HG03342 (cell line): ENCODE results near the gene ACOX1.

Experiments used
- ATAC-seq: cut with Tn5 transposase; IDR thresholded peaks from one replicate; pipeline ENCODE4 v1.9.1; 2021; ENCODE audit warnings: mild to moderate bottlenecking, moderate library complexity; ENCODE audit not compliant: unreplicated experiment

ACOX1 gene

DNA sequence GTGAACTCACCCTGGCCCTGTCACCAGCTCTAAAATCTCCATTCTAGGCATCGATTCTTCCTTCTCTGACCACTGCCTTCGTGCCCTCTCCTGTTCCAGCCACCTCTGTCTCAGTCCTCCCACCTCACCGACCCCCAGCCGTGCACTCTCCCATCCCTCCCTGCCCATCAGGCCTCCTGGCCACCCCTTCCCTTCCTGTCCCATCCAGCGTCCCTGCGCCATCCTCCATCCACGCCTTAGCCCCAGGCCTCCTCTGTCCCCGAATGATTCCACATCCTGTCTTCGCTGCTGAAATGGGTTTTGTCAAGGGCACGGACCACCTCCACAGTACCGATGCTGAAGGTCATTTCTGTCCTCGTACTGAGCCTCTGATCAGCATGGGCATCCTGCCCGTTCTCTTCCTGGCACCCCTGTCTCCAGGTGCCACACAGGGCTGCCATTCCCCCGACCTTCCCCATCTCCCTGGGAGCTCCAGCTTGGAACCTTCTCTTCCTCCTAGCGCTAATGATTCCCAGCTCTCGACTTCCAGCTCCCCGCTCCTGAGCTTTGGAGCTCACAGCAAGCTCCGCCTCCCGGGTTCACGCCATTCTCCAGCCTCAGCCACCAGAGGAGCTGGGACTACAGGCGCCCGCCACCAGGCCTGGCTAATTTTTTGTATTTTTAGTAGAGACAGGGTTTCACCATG, 84.8 kb downstream of the ACOX1 start:
- no peak for ATAC-seq

DNA sequence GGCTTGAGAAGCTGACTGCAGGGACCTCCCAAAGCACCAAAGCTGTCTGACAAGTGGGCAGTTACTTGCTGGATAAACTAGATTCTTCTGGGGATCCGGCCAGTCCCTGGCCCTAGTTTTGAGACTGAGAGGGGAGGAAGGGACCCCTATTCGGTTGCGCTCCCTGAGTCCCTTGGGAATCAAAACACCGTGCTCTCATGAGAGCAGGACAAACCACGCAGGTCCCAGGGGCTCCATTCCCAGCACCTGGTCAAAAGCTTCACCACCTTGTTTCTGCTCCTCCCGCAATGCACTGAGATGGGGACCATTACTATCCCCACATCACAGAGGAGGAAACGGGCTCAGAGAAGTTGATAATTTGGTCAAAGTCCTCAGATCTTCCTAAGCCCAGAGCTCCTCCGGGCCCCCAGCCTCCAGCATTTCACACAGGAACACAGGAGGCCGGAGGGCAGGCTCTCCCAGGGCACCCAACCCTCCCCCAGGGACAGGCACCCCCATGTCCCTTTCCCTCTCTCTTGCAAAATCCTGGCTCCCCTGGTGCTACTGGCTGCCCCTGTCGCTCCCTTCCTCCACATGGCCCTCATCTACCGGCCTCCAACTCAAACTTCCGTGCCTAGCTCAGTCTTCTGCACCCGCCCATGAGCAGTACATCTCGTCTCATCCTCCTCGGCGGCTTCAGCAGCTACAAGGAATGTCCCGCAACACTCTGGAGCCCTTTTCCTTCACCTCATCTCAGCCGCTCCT, 85.5 kb downstream of the ACOX1 start:
- no peak for ATAC-seq

DNA sequence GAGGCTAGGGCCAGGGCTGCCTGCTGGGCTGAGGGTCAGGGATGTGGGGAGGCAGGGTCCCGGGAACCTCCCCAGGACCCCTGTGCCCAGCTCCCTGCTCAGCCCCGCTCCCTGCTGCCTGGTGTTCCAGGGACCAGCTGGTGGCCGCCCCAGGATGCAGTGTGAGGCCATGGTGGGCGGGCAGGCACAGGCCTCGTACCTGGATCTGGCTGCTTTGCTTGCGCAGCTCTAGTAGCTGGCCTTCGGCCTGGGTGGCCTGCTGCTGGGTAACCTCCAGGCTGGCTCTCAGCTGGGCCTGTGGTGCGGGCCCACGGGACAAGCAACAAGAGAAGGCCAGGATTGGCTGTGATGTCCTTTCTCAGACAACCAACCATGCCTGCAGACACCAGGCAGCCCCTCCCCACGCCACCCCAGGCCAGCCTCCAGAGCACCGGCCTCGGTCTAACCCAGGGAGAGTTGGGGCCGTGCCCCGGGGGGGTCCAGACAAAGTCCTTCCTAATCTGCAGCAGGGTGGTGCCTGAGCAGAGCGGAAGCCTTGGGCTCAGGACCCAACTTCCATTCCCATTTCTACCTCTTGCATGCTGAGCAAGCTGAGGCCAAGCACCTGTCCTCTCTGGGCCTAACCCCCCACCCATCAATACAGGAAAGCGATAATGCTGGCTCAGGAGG, 86.3 kb downstream of the ACOX1 start:
- ATAC-seq: no peak

DNA sequence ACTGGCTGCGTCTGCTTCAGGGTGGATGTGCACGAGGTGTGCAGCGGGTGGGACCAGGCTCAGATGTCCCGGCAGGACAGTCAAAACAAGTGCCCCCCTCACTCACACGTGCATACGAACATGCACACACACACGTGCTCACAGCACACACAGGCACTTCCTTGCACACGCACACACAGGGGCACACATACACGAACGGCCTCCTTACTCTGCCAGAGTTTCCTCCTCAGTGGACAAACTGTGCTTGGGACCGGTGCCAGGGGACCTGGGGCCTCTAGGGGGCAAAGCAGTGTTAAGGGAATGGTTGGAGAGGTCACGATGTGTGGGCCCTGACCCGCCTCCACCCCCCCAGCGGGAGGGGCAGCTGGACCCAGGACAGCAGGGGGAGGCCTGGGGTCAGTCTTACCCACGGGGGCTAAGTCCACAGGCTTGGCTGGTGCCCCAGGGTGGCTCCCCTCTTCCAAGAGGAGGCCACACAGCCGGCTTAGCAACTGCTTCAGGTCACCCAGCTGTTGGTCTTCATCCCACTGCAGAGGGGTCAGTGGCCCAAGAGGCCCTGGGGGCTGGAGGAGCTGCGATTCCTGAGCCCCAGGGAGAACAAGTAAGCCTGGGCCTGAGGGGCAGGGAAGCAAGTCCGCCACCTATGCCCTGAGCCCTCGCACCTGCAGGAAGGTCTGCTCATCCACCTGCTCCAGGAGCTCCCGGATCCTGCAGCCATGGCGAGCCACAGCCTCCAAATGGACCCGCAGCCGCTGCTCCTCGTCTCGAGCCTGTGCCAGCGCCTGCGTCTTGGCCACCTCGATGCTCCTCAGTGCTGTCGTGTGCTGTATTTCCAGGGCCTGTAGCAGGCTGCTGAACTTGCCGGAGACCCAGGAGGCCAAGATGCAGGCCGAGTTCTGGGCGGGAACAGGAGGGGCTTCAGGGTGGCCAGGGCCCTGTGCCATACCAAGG, 87.1 kb downstream of the ACOX1 start:
- no peak for ATAC-seq
